HG02840 (cell line): Measurements from ENCODE around the gene DBR1.

Experiments used
- ATAC-seq: cut with Tn5 transposase; IDR thresholded peaks from one replicate; pipeline ENCODE4 v1.9.1; 2021; ENCODE audit warnings: mild to moderate bottlenecking, moderate library complexity, moderate number of reproducible peaks; ENCODE audit not compliant: unreplicated experiment, low FRiP score

The DBR1 gene

DNA sequence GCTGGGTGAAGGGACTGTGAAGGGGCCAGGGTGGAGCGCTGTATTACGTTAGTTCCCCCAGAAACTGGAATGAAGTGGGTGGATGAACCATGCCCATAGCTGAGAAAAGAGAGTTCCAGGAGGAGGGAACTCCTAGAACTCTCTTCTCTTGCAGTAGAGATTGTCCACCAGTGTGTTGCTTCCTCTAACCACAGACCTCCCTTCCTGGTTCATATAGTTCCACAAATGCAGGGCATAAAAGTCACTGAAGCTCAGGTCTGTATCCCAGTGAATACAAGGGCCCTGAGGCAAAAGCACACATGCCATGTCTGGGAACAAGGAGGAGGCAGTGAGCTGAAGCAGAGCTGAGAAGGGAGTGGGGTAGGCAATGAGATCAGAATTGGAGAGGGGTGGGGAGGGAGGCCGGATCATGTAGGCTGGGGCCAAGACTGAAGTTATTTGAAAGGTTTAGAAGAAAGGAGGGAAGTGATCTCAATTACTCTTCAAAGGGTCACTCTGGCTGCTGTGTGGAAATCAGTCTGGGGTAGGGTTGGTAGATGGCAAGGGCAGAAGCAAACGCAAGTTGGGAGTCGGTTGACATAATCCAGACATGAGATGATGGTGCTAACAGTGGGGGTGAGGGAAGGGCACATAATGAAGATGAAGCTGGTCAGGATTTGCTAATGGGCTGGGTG lies 49.0 kb downstream of the DBR1 start:
- ATAC-seq: no peak

DNA sequence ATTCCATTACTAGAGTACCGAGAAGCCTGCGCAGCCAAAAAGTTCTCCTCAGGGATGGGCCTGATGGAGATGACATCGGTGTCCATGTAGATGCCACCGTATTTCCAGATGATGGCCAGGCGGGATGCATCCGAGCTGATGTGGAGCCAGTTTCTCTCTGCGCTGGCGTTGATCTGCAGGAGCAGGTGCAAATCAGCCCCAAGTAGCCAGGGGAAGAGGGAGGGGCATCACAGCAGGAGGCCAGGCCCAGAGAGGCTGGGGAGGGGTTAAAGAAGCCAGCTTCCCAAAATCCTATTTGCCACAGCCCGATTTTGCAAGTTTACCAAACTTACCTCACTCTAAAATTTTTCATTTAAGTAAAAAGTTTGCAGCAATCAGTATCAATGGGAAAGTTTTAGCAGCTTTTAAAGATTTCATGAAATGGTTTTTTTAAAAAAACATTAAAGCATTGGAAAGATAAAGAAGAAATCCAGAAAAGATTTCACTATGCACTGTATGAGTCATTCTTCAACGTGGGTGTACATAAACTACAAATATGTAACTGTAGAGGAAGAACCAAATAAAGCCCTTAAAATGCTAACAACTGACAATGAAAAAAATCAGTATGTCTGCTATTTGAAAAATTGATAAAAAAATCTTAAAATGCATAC lies 49.9 kb downstream of the DBR1 start:
- ATAC-seq: no peak

DNA sequence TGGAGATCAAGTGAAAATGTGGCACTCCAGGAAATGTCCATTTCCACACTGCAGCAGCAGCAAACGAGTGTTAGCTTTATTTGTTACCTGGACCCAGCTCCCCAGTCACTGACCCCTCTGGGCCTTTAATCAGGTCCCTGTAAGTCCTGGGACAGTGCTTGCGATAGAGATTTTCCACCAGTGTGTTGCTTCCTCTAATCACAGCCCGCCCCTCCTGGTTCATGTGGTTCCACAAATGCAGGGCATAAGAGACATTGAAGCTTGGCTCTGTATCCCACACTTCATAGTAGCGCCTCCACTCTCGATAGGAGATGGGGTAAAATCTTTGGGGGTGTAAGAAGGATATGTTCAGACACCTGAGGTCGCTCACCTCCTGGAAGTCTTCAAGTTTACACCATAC lies 50.5 kb downstream of the DBR1 start:
- no peak for ATAC-seq

DNA sequence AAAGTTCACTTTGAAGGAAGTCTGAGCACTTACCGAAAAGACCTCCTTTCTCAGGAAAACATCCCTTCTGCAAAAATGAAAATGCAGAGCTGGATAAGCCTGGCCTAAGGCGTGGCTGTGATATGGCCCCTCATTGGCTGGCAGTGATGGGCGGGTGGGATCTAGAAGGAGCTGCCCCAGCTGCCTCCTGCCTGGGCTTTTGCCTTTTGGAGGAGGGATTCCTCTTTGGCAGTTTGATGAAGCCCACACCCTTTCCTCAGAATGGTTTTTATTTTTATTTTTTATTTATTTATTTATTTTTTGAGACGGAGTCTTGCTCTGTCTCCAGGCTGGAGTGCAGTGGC lies 55.3 kb downstream of the DBR1 start:
- ATAC-seq: no peak

DNA sequence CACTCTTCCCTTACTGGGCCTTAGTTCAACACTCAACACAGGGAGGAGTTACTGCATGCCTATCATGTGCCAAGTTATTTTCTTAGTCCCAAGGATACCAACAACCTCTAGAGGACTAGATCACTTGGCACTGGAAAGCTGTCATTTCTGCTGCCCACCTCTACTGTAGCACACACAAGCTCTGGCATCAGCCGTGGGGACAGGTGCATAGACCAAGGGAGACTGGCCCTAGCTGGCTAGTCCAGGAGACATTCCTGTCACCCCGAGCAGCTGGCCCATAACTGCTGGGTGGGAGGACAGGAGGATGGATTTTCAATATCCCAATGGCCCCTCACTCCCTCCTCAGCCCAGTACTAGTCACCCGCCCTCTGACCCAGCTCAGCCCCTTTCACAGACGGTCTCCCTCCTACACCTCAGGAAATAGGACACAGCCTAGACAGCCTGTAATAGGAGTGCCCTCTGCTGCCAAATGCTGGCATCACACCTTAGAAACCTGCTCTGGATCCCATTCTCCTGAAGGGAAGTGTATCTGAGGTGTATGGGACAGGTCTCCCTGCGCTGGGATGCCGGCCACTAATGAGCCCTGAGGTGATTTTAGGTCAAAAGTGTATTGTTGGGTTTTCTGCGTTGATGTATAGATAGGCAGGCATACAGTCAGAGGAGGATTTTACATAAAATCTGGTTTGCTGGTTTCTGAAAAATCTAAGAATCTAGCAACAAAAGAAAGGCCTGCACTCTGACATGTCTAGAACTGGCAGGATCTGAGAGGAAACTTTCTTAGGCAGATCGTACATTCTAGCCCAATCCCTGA lies 55.9 kb downstream of the DBR1 start:
- no peak for ATAC-seq

DNA sequence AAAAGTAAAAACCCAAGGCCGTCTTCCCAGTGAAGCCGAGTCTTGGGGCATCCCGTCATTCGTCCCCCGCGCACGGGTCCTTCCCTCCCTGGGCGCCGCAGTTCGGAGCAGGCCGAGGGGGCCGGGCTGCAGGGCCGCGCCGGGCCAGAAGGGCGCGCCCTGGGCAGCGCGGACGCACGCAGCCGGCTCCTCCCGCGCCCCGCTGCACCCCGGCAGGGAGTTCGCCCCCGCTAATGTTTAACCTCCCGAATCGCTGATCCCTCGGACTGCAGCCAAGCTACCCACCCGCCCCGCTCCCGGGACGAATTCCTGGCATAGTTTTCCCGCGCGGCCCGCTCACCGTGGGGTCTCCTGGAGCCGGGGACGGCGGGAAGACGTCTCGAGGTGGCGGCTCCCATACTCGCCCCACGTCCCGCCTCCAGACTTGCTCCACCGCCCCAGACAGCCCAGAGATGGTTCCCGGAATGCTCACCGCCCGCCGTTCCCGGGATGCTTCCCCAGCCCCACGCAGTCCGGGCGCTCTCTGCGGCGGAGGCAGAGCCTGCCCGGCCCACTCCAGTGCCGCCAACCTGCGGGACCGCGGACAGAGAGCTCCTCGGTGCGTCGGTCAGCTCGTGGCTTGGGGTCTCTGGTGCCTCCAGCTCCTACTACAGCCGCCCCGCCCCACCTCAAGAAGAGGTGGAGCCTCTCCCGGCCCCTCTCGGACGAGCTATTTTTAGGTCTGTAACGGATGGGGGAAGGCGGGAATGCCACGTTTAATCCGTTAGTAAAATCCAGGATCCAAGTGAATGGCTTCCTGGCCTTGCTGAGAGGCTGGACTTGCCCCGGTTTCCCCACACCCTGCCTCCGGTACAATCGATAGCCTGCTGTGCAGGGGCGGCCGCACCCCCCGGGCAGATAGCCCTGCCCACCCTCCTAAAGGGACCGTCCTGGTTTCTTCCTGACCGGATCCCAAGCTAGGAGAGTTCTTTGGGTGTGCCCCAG lies 59.4 kb downstream of the DBR1 start, which contains the start of gene DZIP1L:
DZIP1L (minus strand) TSS at position 621 of the 984 bp plus-strand sequence. CDS start 11,637 bp downstream, outside the sequence.
- peak; percentile 69 for ATAC-seq

DNA sequence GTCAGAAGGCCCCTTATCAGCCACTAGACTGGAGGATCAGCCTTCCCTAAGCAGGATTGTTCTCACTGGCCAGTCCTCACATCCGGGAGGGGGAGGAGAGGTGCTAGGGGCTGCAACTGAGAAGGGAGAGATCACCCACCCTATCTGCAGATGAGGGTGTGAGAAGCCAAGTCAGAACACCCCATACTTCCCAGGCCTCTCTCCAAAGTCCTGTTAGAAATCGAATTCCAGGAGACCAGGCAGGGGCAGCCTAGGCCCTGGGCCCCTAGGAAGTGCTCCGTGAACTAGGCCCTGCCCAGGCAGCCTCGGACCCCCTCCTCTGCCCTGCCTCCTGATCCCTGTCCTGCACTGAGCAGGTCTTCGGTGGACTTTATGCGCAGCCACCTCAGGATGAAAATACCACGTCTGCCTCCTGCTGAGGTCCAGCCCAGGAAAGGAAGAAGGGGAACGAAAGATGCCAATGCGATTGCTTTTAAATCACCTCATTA lies 60.2 kb downstream of the DBR1 start:
- ATAC-seq: no peak

DNA sequence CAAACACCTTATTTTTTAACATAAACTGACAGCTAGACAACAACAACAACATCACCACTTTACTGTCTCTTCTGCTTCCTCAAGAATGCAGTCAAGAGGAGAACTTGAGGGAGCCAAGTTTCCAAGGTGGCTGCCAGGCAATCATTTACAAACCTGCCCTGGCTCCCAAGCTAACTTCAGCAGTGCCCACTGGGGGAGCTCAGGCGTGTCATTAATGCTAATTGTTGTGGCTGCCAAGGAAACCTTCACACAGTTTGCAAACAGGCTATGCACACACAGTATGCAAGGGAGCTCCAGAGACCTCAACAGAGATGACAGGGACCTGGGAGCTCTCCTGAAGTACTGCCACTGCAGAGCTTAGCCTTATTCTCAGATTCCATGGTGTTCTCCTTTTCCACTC lies 61.4 kb downstream of the DBR1 start:
- ATAC-seq: no peak

DNA sequence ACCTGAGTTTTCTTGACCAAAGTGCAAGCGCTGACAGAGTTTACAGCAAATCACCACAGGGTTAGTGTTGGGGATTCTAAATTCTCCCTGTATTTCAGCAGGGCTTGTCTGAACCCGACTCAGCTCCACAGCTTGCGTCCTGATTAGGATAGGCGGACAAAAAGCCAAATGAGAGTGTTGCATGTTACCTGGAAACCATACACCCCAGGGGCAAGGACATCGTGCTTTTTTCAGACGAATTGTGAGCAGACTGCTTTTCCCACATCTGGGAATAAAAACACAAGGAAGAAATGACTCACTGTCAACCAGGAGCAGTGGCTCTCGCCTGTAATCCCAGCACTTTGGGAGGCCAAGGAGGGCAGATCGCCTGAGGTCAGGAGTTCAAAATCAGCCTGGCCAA lies 62.4 kb downstream of the DBR1 start:
- no peak for ATAC-seq
